SIG-M5 (cell line): ENCODE measurements around the gene SHISA5.
"Not testable (repeated sequence)": the region's sequence is repeated elsewhere in the genome, so short reads cannot be mapped to it uniquely, and the experiment has no call there.

ENCODE experiments used
- DNase-seq: peaks from one replicate; lab custom pipeline; 2025; lab: John Stamatoyannopoulos, UW

SHISA5 gene

DNA sequence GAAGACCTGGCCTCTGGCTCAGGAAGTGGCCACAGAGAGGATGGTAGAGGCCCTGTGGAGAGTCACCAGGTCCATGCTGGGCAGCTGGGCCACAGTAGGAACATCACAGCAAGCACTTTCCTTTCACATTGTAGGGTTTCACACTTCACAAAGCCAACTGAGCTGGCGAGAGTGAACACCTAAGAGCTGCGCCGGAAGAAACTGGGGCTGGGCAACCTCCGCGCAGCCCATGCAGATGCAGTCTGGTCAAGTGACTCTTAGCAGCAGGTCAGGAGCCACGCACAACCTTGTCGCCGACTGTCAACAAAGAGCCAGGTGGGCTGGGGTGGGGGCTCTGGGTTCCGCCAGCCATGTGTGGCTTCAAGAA is 15.3 kb upstream of the SHISA5 start:
- no peak for DNase-seq

DNA sequence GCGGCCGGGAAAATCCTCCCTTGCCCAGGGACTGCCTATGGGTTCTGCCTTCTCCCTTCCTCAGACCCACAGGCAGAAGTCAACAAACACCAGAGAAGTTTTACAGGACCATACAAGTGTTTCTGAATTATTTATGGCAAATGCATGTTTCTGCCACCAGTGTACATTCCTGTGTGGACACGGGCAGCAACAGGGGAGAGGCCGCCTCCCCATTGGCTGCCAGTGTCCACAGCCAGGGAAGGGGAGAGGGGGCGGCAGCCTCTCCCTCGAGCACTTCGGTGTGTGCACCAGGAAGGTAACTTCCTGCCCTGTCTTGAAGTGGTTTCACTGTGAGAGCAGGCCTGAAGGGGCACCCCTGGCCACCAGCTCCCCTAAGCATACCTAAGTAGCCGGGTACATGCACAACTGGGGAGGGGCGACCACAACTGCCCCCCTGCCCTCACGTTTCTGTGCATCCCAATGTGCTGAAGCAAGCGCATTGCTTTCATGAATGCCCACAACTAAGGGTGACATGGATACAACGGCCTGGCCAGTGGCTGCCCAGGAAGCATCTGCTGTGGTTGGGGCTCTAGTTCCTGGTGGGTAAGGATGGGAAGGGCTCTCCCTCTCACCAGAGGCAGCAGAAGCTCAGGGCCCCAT is 14.8 kb upstream of the SHISA5 start:
- no peak for DNase-seq

DNA sequence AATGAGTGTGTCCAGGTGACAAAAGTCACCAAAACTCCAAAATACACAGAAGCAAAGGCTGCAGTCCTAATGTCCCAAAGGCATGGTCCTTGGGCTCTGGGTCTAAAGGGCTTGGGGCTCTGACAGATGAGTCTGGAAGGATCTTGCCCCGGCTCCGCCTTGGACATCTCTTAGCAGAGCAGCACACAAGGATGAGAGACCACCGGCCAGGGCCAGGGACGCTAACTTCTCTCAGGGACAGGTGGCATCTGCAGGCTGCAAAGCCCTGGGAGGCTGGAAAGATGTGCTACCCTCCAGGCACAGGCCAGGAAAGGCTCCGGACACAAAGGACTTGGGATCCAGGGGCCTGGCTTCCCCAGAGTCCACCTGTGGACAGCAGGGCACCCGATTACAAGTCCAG is 14.1 kb upstream of the SHISA5 start:
- DNase-seq, result no peak

DNA sequence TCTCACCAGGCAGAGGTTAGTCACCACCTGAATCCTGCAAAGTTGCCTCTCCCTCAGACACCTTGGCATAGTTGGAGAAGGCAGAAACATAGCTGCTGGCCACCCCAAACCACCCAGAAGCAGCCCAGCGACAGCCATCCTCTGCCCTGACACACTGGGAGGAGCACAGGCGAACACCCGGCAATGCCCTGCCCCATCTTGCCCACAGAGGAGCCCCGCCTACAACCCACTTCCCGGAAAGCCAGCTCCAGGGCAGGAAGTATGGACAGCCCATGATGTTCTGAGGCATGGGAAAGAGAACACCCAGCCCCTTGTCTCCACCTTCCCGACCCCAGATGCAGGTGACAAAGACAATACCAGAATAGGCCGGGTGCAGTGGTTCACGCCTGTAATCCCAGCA is 12.6 kb upstream of the SHISA5 start:
- DNase-seq, result no peak

DNA sequence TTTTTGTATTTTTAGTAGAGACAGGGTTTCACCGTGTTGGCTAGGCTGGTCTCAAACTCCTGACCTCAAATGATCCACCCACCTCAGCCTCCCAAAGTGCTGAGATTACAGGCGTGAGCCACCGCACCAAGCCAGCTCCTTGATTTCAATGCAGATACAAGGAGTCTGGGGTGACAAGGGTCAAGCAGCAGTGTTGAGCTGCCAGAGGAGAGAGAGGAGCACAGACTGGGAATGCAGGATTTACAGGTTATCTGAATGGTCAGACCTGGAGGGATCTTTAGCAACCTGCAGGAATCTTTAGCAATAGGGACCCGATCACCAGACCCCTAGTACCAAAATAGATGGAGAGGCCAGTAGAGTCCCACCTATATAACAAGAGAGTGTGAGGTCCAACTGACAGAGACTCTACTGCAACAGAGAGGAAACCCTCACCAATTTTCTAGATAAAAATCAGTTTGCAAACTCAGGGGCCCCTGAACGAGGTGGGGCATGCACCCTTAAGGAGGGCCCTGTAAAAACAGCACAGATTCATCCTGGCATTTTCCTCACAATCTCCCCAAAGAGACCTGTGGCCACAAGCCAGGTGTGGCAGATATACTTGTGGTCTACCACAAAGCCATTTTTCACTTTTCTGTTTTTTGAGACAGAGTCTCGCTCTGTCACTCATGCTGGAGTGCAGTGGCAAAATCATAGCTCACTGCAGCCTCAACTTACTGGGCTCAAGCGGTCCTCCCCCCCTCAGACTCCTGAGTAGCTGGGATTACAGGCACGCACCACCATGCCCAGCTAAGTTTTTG is 10.7 kb upstream of the SHISA5 start:
- no peak for DNase-seq

DNA sequence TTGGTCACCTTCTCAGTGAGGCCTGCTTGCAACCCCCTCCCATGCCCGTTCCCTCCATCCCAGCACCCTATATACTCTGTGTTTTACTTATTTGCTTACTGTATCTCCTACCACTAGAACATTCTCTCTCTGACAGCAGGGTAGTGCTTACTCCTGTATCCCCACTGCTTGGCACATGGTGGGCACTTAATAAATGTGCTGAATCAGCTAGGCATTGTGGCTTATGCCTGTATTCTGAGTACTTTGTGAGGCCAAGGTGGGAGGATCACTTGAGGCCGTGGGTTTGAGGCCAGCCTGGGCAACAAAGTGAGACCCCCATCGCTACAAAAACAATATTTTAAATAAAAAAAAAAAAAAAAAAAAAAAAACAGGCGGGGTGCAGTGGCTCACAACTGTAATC is 7.6 kb upstream of the SHISA5 start:
- DNase-seq, result no peak

DNA sequence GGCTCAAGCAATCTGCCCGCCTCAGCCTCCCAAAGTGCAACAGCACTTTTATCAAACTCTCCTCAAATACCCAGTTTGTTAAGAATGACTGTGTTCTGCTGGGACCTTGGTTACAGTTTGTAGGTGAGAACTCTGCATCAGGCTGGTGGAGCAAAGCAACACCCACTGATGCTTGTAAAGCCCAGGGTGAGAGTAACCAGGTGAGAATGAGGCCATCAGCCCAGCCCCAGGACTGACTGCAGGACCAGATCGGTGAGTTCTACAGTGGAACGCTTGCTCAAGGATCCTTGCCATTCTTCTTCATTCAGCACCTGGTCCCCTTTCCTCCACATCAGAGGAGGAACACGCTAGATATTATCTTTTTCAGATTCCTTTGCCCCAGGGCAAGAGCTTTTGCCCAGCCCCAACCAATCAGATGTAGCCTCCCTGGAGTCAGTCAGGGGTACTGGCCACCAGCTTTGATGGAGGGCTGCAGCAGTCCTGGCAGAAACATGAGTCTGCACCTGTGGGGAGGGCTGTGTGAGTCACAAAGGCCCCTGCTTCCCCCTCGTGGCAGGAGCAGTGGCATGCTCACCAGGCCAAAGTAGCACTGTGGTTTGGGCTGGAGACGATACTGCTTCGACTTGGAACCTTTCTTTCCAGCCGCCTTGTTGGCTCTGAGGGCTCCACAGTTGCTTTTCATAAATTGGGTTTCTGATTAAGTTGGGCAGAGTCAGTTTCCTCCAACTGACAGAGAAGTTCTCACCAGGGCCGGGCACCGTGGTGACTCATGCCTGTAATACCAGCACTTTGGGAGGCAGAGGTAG is 3.5 kb upstream of the SHISA5 start:
- no peak for DNase-seq

DNA sequence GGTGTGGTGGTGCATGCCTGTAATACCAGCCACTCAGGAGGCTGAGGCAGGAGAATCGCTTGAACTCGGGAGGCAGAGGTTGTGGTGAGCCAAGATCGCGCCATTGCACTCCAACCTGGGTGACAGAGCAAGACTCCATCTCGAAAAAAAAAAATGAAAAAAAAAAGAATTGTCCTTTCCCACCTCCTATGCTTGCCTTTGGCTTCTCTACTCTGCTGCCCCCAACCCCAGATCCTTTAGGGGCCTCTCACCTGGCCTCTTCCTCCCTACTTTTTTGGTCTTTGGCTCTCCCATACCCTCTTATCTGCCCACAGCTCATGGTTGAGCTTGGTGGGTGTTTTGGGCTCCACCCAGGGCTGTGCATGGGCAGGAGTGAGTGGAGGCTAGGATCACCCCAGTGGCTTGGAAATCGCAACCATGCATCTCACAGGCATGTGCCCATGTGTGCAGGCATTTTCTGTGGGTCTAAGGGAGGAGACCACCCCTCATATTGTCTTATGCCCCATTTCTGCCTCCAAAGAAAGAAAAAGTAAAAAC is 2.1 kb upstream of the SHISA5 start:
- no peak for DNase-seq

DNA sequence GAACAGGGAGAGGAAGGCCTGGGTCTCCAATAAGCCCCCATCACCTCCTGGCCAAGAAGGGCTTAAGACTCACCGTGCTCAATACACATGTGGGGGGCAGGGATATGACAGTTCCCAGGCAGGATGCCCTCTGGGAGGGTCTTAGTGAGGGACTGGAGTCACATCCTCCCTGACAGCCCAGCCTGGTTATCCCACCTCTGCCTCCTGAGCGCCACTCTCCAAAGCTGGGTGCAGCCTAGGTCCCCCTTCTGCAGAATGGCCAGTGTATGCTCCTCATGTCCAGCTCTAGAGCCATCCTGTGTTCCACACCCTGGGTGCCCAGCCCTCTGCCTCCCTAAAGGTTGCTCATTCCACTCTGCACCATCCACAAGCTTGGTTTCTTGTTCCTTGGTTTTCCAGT is 1.2 kb upstream of the SHISA5 start:
- no peak for DNase-seq

DNA sequence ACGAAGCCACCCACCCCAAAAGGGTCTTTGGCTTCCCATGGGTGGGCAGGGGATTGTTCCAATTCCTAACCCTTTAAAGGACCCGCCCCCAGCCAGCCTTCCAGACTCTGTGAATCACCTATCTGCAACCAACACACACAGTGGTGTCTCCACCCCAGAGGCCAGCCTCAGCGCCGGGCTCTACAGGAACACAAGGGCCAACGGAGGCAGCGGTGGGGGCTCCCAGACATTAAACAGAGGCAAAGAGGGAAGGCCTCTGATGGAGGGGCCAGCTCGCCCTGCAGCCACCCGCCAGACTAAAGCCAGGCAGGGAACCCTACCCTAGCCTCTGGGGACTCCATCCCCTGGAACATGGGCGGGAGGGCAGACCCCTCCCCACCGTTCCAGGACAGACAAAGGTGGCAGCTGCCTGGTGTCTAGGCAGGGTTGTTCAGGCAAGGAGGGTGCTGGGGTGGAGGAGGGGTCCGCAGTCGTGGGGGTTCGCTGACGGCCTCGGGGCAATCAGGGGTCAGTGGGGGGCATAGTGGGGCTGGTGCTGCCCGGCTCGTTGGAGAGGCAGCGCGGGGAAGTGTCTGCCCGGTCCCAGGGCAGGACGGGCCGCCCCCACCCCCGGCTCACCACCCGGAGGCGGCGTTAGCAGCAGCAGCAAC is 448 bp downstream of the SHISA5 start:
- no peak for DNase-seq

DNA sequence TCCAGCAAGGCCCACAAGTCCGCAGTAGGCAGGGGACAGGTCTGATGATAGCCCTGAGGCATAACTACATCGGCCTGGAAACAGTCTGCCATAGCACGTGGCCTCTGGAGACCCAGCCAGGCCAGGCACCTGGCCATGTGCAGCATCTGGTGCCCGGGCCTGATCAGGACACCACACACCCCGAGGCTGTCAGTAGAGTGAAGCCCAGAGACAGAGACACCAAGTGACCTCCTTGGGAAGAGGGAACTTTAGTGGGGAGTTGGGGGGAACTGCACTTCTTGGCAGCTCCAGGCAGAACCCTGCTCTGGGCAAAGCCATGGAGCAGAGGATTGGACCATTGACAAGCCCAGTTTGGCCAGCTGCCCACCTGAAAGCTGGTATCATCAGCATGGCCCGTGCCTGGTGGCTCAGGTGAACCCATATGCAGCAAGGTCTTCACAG is 1.2 kb downstream of the SHISA5 start:
- DNase-seq, result no peak

DNA sequence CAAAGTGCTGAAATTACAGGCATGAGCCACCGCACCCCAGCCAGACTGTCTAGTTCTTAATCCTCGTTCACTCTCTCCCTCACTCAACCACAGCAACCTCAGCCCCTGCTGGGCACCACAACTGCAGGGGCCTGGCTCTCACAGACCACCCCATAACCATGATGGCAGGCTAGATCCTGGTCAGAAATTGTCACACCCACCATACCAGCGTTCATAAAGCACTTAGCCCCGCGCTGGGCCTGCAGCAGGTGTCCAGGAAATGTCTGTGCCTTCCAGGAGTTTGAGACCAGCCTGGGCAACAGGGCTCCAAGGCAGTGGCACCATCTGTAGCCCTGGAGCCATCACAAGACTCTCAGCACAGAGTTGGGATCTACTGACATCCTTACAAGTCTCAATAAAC is 1.9 kb downstream of the SHISA5 start:
- no peak for DNase-seq

DNA sequence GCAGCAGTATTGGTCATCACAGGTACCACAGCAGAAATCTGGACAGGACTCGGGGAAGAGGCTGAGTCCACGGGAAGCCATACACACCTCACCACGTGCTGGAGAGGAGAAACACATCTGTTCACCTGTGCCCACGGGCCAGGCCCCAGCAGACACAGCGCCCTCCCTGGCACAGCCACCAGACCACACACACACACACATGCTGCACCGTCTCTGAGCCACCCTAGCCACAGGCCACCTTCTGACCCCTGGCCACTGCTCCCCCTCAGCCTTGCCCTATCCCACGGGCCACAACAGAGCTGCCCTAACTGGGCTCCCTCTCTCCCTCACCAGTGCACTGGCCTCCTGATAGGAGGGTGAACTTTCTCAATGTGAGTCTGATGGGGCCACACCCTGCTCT is 2.8 kb downstream of the SHISA5 start:
- no peak for DNase-seq

DNA sequence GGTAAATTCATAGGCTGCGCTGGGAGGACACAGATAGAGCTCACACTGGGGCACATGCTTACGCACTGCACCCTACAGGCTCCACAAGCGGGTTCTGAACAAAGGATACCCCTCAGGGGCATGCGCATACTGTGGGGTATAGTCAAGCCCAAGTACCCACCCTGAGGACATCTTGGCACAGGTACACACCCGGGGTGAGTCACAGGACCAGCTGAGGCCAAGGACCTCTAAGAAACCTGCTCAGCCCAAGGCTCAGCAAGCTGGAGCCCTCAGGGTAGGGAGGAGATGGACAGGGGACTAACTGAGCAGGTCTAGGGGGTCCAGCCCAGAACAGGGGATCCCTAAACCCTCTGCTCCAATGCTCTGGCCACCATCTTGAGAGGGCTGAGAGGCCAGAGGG is 3.3 kb downstream of the SHISA5 start:
- DNase-seq, result no peak

DNA sequence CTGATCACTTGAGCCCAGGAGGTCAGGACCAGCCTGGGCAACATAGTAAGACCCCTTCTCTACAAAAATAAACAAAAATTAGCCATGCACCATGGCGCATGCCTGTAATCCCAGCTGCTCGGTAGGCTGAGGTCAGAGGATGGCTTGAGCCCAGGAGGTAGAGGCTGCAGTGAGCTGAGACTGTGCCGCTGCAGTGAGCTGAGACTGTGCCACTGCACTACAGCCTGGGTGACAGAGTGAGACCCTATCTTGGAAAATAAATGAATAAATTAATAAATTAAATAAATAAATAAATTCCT is 10.8 kb downstream of the SHISA5 start:
- DNase-seq, result no peak

DNA sequence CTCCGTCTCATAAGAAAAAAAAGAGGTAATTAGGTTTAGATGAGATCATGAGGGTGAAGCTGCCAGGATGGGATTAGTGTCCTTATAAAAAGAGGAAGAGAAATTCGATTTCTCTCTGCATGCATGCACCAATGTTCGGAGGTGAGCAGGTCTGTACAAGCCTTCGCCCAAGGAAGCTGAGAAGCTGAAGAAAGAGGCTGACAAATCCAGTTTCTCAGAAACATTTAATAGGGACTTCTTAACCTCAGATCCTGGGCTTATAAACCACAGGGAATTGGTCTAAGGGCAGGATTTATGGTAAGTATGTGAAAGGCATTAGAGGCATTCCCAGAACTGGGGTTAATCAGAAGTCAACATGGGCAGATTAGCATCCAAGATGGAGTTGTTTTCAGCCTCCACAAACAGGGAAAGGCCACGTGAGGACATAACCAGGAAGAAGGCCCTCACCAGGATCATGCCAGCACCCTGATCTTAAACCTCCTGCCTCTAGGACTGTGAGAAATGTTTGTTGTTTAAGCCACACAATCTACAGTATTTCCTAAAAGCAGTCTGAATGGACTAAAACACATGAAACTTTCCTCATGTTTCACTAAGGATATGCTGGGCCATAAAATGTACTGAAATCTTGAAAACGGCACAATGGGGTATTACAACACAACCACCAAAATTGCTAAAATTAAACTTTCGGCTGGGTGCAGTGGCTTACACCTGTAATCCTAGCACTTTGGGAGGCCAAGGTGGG is 11.3 kb downstream of the SHISA5 start:
- peak; percentile 69 for DNase-seq

DNA sequence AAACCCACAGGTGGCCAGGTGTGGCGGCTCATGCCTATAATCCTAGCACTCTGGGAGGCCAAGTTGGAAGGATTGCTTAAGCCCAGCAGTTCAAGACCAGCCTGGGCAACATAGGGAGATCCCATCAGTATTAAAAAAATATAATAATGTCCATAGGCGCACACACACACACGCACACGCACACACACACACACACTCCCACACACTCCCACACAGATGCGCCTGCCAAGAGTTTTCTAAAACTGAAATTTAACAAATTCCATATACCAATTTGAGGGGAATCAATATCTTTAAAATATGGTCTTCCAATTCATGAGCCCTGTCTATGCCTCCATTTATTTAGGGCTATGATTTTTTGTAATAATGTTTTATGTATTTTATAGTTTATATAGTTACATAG is 17.0 kb downstream of the SHISA5 start:
- no peak for DNase-seq

DNA sequence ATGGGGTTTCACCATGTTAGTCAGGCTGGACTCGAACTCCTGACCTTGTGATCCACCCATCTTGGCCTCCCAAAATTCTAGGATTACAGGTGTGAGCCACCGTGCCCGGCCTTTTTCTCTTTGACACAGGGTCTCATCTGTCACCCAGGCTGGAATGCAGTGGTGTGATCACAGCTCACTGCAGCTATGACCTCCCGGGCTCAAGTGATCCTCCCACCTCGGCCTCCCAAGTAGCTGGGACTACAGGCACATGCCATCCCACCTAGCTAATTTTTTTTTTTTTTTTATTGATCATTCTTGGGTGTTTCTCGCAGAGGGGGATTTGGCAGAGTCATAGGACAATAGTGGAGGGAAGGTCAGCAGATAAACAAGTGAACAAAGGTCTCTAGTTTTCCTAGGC is 21.2 kb downstream of the SHISA5 start:
- DNase-seq, result not testable (repeated sequence)

DNA sequence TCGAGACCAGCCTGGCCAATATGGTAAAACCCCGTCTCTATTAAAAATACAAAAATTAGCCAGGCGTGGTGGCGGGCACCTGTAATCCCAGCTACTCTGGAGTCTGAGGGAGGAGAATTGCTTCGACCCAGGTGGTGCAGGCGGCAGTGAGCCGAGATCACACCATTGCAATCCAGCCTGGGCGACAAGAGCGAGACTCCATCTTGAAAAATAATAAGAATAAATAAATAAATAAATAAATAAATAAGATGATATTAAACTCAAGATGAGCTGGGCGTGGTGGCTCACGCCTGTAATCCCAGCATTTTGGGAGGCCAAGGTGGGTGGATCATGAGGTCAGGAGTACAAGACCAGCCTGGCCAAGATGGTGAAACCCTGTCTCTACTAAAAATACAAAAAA is 23.1 kb downstream of the SHISA5 start:
- DNase-seq, result not testable (repeated sequence)

DNA sequence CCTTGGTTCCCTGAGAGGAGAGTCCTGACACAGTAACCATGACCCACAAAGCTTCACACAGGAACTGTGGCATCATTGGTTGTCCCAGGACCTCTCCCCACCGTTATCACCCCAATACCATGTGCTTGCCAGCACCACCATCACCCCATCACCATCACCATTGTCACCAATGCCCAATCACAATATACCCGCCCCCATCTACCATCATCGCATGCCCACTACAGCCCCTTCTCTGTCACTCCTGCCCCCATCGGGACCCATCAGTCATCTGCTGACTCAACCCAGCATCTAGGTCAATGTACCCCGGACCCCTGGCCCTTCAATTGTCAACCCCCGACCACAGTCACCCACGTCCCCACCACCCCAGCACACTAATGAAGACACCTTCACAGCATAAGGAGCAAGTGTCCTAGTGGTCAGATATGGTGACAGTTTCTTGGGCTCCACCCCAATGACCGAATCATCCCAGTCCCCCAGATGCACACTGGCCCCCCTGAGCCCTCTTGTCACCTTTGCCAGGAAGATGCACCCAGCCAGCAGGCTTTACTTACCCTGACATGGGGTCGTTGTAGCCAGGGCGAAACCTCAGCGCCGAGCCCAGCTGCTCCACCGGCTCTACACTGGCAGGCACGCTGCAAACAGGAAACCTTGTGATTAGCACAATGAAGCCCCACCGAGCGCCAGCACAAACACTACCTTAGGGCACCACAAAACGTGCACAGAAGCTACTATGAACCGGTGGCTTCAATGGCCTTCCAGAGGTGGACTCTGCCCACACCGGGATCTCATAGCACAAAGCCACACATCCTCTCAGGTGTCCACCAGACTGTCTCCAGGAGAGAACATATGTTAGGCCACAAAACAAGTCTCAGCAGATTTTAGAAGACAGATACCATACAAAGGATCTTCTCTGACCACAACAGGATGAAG is 25.1 kb downstream of the SHISA5 start:
- DNase-seq, result no peak
